GM12878 (cell line): ENCODE results near the gene HABP2. TPM values are rescaled to one million over a fixed set of nuclear protein-coding genes. Genes with fewer than 3 reads are reported as not detected.

ENCODE experiments used
- ATAC-seq: fragments of 200-7000 bp; cut with Tn5 transposase; 3 replicates; pipeline ENCODE4 v1.9.1; 2020; ENCODE audit warnings: mild to moderate bottlenecking, moderate library complexity
- BruUV-seq: library from RNA; stranded (reverse); fragments of 400-500 nt; replicated peaks from 2 replicates; lab custom pipeline; 2021; lab: Mats Ljungman, UMichigan
- CTCF ChIA-PET: fragments of 300-600 bp; sonication (Branson Sonifier 250); formaldehyde crosslinking; extraction: SDS; loops from one replicate; lab custom pipeline; 2021; ENCODE audit warnings: inconsistent platforms; lab: Yijun Ruan, JAX
- POLR2A ChIA-PET: fragments of 350-600 bp; formaldehyde crosslinking; extraction: SDS; loops from one replicate; lab custom pipeline; 2021; ENCODE audit warnings: inconsistent platforms; lab: Charles Lee
- RAD21 ChIA-PET: fragments of 300-600 bp; sonication (Branson Sonifier 250); formaldehyde crosslinking; loops from one replicate; lab custom pipeline; 2023; ENCODE audit warnings: antibody characterized with exemption; ENCODE audit not compliant: unreplicated experiment; lab: Charles Lee
- SMC1A ChIA-PET: fragments of 300-600 bp; sonication (Branson Sonifier 250); formaldehyde crosslinking; loops from one replicate; lab custom pipeline; 2023; ENCODE audit not compliant: unreplicated experiment, uncharacterized antibody; lab: Charles Lee
- DNase-seq: peaks from one replicate; pipeline ENCODE4 v3.0.0-alpha.2; 2011; ENCODE audit warnings: low read depth, low spot score
- FAIRE-seq: peaks from 3 replicates; lab custom pipeline; 2011; peaks lifted over from hg19 to GRCh38; lab: Jason Lieb, UNC
- H2AFZ ChIP-seq: 2 replicates; pipeline ENCODE4 v1.6.0; 2011; ENCODE audit warnings: low read depth, low read length, control low read depth; ENCODE audit not compliant: control insufficient read depth
- H3K27ac ChIP-seq: 2 replicates; pipeline ENCODE4 v1.5.1; 2011; ENCODE audit warnings: control low read depth; ENCODE audit not compliant: control insufficient read depth, insufficient read depth
- H3K27me3 ChIP-seq, 2 experiments: replicated peaks in 1 of 2; 2 replicates each; pipeline versions ENCODE4 v1.6.0 to v1.6.1; 2011; ENCODE audit warnings: low read length in 1 of 2; ENCODE audit not compliant: control insufficient read depth in 2 of 2, insufficient read depth in 2 of 2
- H3K36me3 ChIP-seq, 2 experiments: 2 replicates each; pipeline ENCODE4 v1.5.1; 2011; ENCODE audit warnings: low read length in 1 of 2; ENCODE audit not compliant: control insufficient read depth in 2 of 2, insufficient read depth in 2 of 2
- H3K4me1 ChIP-seq: 2 replicates; pipeline ENCODE4 v1.6.1; 2011; ENCODE audit warnings: mild to moderate bottlenecking, low read length, moderate library complexity, mixed read lengths; ENCODE audit not compliant: control insufficient read depth, insufficient read depth
- H3K4me2 ChIP-seq: 2 replicates; pipeline ENCODE4 v1.6.0; 2011; ENCODE audit warnings: control low read depth; ENCODE audit not compliant: control insufficient read depth, insufficient read depth
- H3K4me3 ChIP-seq: fragments of 200-600 bp; sonication (generic); 2 replicates; pipeline ENCODE4 v1.5.1; 2016
- H3K79me2 ChIP-seq: 2 replicates; pipeline ENCODE4 v1.6.0; 2011; ENCODE audit warnings: low read length; ENCODE audit not compliant: control insufficient read depth, insufficient read depth
- H3K9ac ChIP-seq: 2 replicates; pipeline ENCODE4 v1.8.0; 2011; ENCODE audit warnings: low read length, control low read depth, mixed read lengths; ENCODE audit not compliant: control insufficient read depth, insufficient read depth
- H3K9me3 ChIP-seq: replicated peaks from 3 replicates; pipeline ENCODE4 v1.5.1; 2011; ENCODE audit warnings: mild to moderate bottlenecking, low read length; ENCODE audit not compliant: control insufficient read depth, insufficient read depth
- H4K20me1 ChIP-seq: 2 replicates; pipeline ENCODE4 v1.6.0; 2011; ENCODE audit not compliant: control insufficient read depth, insufficient read depth
- ATF7 ChIP-seq: fragments of 450-650 bp; IDR thresholded peaks from 2 replicates; pipeline ENCODE4 v1.6.1; 2016; ENCODE audit warnings: low read depth, mild to moderate bottlenecking
- CBX5 ChIP-seq: sonication (generic); IDR thresholded peaks from 2 replicates; pipeline ENCODE4 v1.6.1; 2016; ENCODE audit warnings: low read depth, moderate library complexity, mild to moderate bottlenecking, inconsistent platforms
- CREB1 ChIP-seq: IDR thresholded peaks from 2 replicates; pipeline ENCODE4 v1.6.1; 2012; ENCODE audit warnings: low read depth, mild to moderate bottlenecking, inconsistent platforms
- ELK1 ChIP-seq: IDR thresholded peaks from 2 replicates; pipeline ENCODE4 v1.6.1; 2012; ENCODE audit warnings: low read depth, low read length, improper control_type of control experiment
- FOS ChIP-seq: IDR thresholded peaks from 3 replicates; pipeline ENCODE4 v1.6.1; 2011; ENCODE audit warnings: borderline replicate concordance; ENCODE audit not compliant: insufficient read length; ENCODE audit errors: extremely low read depth
- JUNB ChIP-seq: IDR thresholded peaks from 2 replicates; pipeline ENCODE4 v1.6.1; 2016; ENCODE audit warnings: antibody characterized with exemption, mild to moderate bottlenecking
- KAT2A ChIP-seq: conservative IDR thresholded peaks from 2 replicates; pipeline ENCODE4 v1.6.1; 2011; ENCODE audit warnings: low read depth, low read length; ENCODE audit not compliant: control insufficient read depth
- NBN ChIP-seq: fragments of 450-650 bp; IDR thresholded peaks from 2 replicates; pipeline ENCODE4 v1.6.1; 2016
- PBX3 ChIP-seq: IDR thresholded peaks from 2 replicates; pipeline ENCODE4 v1.6.1; 2011; ENCODE audit warnings: mild to moderate bottlenecking, low read depth, low read length, moderate library complexity; ENCODE audit not compliant: insufficient replicate concordance
- PKNOX1 ChIP-seq: fragments of 450-650 bp; IDR thresholded peaks from 2 replicates; pipeline ENCODE4 v1.6.1; 2016; ENCODE audit warnings: mild to moderate bottlenecking
- POU2F2 ChIP-seq: IDR thresholded peaks from 3 replicates; pipeline ENCODE4 v1.6.1; 2011; ENCODE audit warnings: low read depth, mild to moderate bottlenecking, low read length, borderline replicate concordance
- RCOR1 ChIP-seq: conservative IDR thresholded peaks from 2 replicates; pipeline ENCODE4 v1.6.1; 2012; ENCODE audit warnings: low read depth, low read length, improper control_type of control experiment
- SMAD5 ChIP-seq: IDR thresholded peaks from 2 replicates; pipeline ENCODE4 v1.6.1; 2016; ENCODE audit warnings: antibody characterized with exemption, low read depth
- SREBF1 ChIP-seq: IDR thresholded peaks from 2 replicates; pipeline ENCODE4 v1.6.1; 2012; ENCODE audit warnings: mild to moderate bottlenecking, low read length
- TAF1 ChIP-seq: IDR thresholded peaks from 2 replicates; pipeline ENCODE4 v1.6.1; 2011; ENCODE audit warnings: mild to moderate bottlenecking, low read depth, low read length, borderline replicate concordance
- ZBTB40 ChIP-seq: fragments of 450-650 bp; IDR thresholded peaks from 2 replicates; pipeline ENCODE4 v1.6.1; 2016; ENCODE audit warnings: mild to moderate bottlenecking, moderate library complexity, borderline replicate concordance
- ZSCAN29 ChIP-seq: fragments of 450-650 bp; IDR thresholded peaks from 2 replicates; pipeline ENCODE4 v1.6.1; 2017; ENCODE audit warnings: mild to moderate bottlenecking, moderate library complexity
- WGBS: methylation state at CpG from one replicate; pipeline ENCODE4 v1.1.6; 2016; ENCODE audit warnings: low lambda C conversion rate; ENCODE audit not compliant: insufficient replicate concordance, insufficient coverage; ENCODE audit errors: missing lambda C conversion rate; 5-methylcytosine and 5-hydroxymethylcytosine counted together
- in situ Hi-C: fragments of 300-500 bp; cut with MboI; formaldehyde crosslinking; loops from 9 replicates; pipeline ENCODE4 v1.14.3; 2018; ENCODE audit warnings: mixed read lengths
- intact Hi-C: fragments of 100-400 bp; cut with micrococcal nuclease; formaldehyde crosslinking; loops from one replicate; pipeline ENCODE4 v1.14.2; 2022; ENCODE audit not compliant: unreplicated experiment
- polyA plus RNA-seq, 11 experiments: library from polyadenylated mRNA; depleted of rRNA in 4 of 11; unstranded in 6 of 11; stranded (reverse) in 5 of 11; fragments of >200 nt; fragmentation: Nextera tagmentation in 4 of 11; fragmentation: Illumina TruSeq in 1 of 11; extraction: Ambion mirVana in 4 of 11; extraction: Trizol in 1 of 11; gene quantifications; 1 replicate in 1 of 11; 2 replicates in 10 of 11; pipeline versions ENCODE4 v1.2.1 to v1.2.3, GENCODE V29; 2011 to 2016; ENCODE audit warnings: inconsistent platforms in 2 of 11, missing spikeins in 2 of 11, low read depth in 1 of 11
- total RNA-seq, 4 experiments: library from RNA; depleted of rRNA in 3 of 4; stranded (reverse); fragments of >200 nt in 3 of 4; fragmentation: Illumina TruSeq in 1 of 4; extraction: Trizol in 1 of 4; gene quantifications; 2 replicates each; pipeline versions ENCODE4 v1.2.1 to v1.2.3, GENCODE V29; 2013 to 2021

Gene HABP2
- total and polyA plus RNA-seq, 10 of the 15 experiments (the other 5 are each of a cell fraction or from before 2014, with no cell fraction given) = 0.13 TPM; not detected in 9

GRCh38 chr10:113515601-113516000 lies 37.3 kb upstream of the HABP2 start:
- Histone ChIP-seq H3K36me3 (no peaks in the 10 kb centered on the region), H3K9me3 (no peaks in the 10 kb centered on the region), H3K79me2 (no peaks in the 10 kb centered on the region), H2AFZ (no peak overlapping the region), H4K20me1 (no peaks in the 10 kb centered on the region), H3K4me3 (no peak overlapping the region), H3K27ac (no peak overlapping the region), H3K27me3 (no peaks in the 10 kb centered on the region; a peak in 1 of 4 replicates), H3K9ac (no peak overlapping the region), H3K4me2 (no peak overlapping the region), H3K4me1 (no peaks in the 10 kb centered on the region)
- RAD21 ChIA-PET = no interaction called here
- ATAC-seq = no peak
- TF ChIP-seq NBN (no peak), RCOR1 (no peak), ZSCAN29 (no peak), KAT2A (no peak), SMAD5 (no peak), ATF7 (no peak), CREB1 (no peak), POU2F2 (no peak), CBX5 (no peak), ELK1 (no peak), ZBTB40 (no peak), JUNB (no peak), SREBF1 (no peak), PKNOX1 (no peak), FOS (no peak), PBX3 (no peak), TAF1 (no peak)
- intact Hi-C loops (no loop called here), in situ Hi-C loops (no loop called here)
- POLR2A ChIA-PET = no interaction called here
- no TSS peak for BruUV-seq
- CTCF ChIA-PET = no interaction called here
- FAIRE-seq = no peak
- WGBS = 59% methylated on average over 5 of the region's 5 CpGs
- DNase-seq = no peak
- SMC1A ChIA-PET = no interaction called here
